ENCODE data around the gene STUB1. TPM values are rescaled to one million over a fixed set of nuclear protein-coding genes. Genes with fewer than 3 reads are reported as not detected.

Gene STUB1
- total RNA-seq, 1 donor from 2014 or later: 163 TPM

Other genes starting within 250 kb of the STUB1 start
- gene CAPN15, start 152.7 kb upstream of the STUB1 start, total RNA-seq: 36.5 and 48.2 TPM in 2 replicates
- gene PRR35, start 120.0 kb upstream of the STUB1 start, total RNA-seq: not detected in 2 replicates
- gene NHLRC4, start 113.4 kb upstream of the STUB1 start, total RNA-seq: 3.8 and 5.0 TPM in 2 replicates
- 28.5 and 35.1 TPM in 2 replicates for gene PIGQ, start 110.4 kb upstream of the STUB1 start, total RNA-seq
- gene RAB40C, start 90.3 kb upstream of the STUB1 start, total RNA-seq: 16.9 and 19.4 TPM in 2 replicates
- 0.12 TPM in 1 of 2 replicates, not detected in the other for gene WFIKKN1, start 49.4 kb upstream of the STUB1 start, total RNA-seq
- 152 and 181 TPM in 2 replicates for gene METTL26, start 44.1 kb upstream of the STUB1 start, total RNA-seq
- 23.7 and 31.7 TPM in 2 replicates for gene MCRIP2, start 38.6 kb upstream of the STUB1 start, total RNA-seq
- gene WDR90, start 31.0 kb upstream of the STUB1 start, total RNA-seq: 8.5 TPM in 2 replicates
- 46.9 and 47.1 TPM in 2 replicates for gene RHOT2, start 12.3 kb upstream of the STUB1 start, total RNA-seq
- 0.58 and 4.4 TPM in 2 replicates for gene RHBDL1, start 4.7 kb upstream of the STUB1 start, total RNA-seq
- gene JMJD8, start 3.9 kb downstream of the STUB1 start, total RNA-seq: 58.3 and 58.7 TPM in 2 replicates
- gene WDR24, start 10.0 kb downstream of the STUB1 start, total RNA-seq: 10.3 and 12.1 TPM in 2 replicates
- gene FBXL16, start 25.4 kb downstream of the STUB1 start, total RNA-seq: 0.17 and 0.93 TPM in 2 replicates
- gene METRN, start 34.7 kb downstream of the STUB1 start, total RNA-seq: 119 and 164 TPM in 2 replicates
- 32.9 and 39.3 TPM in 2 replicates for gene ANTKMT, start 40.7 kb downstream of the STUB1 start, total RNA-seq
- 0.94 and 2.1 TPM in 2 replicates for gene CCDC78, start 46.0 kb downstream of the STUB1 start, total RNA-seq
- gene HAGHL, start 46.7 kb downstream of the STUB1 start, total RNA-seq: 5.5 and 13.9 TPM in 2 replicates
- gene CIAO3, start 60.6 kb downstream of the STUB1 start, total RNA-seq: 13.4 and 18.3 TPM in 2 replicates
- gene MSLN, start 80.3 kb downstream of the STUB1 start, total RNA-seq: 1.6 and 2.0 TPM in 2 replicates
- 17.6 and 21.6 TPM in 2 replicates for gene RPUSD1, start 108.0 kb downstream of the STUB1 start, total RNA-seq
- 1.6 and 7.8 TPM in 2 replicates for gene CHTF18, start 108.2 kb downstream of the STUB1 start, total RNA-seq
- gene GNG13, start 120.3 kb downstream of the STUB1 start, total RNA-seq: not detected in 2 replicates